Activated naive CD8-positive, alpha-beta T cell treated with anti-CD3 and anti-CD28 coated beads, Interleukin-2, amount 10 ng/mL, durations not matched to agents 7 days and 5 days (primary cell): ENCODE results near the gene SEMA3G. TPM values are rescaled to one million over a fixed set of nuclear protein-coding genes. Genes with fewer than 3 reads are reported as not detected.

Source experiments
- ATAC-seq: fragments of 150-1000 bp; cut with Tn5 transposase; one replicate; pipeline ENCODE4 v1.10.0; 2021; ENCODE audit warnings: low read depth, moderate library complexity
- POLR2A ChIA-PET: fragments of 350-600 bp; sonication (Branson Sonifier 250); formaldehyde crosslinking; loops from one replicate; lab custom pipeline; 2021; ENCODE audit warnings: antibody characterized with exemption; lab: Charles Lee
- DNase-seq: peaks from one replicate; pipeline ENCODE4 v3.0.0; 2021
- H3K27ac Mint-ChIP-seq: one replicate; pipeline ENCODE4 v1.8.0; 2022; ENCODE audit warnings: mild to moderate bottlenecking, mixed read lengths
- H3K27me3 Mint-ChIP-seq: one replicate; pipeline ENCODE4 v1.8.0; 2022; ENCODE audit warnings: mild to moderate bottlenecking, moderate library complexity, mixed read lengths
- H3K36me3 Mint-ChIP-seq: one replicate; pipeline ENCODE4 v1.8.0; 2021; ENCODE audit warnings: mild to moderate bottlenecking, mixed read lengths
- H3K4me1 Mint-ChIP-seq: one replicate; pipeline ENCODE4 v1.8.0; 2021; ENCODE audit warnings: mixed read lengths
- H3K4me3 Mint-ChIP-seq: one replicate; pipeline ENCODE4 v1.8.0; 2022; ENCODE audit warnings: mild to moderate bottlenecking, moderate library complexity, mixed read lengths
- H3K9me3 Mint-ChIP-seq: one replicate; pipeline ENCODE4 v1.8.0; 2021; ENCODE audit warnings: mixed read lengths
- total RNA-seq, 2 experiments: library from RNA; stranded (reverse); gene quantifications; one replicate each; pipeline ENCODE4 v1.2.3, GENCODE V29; 2021

Gene SEMA3G
- total RNA-seq, 2 experiments from 2014 or later: 0.06 to 0.09 TPM

- Mint-ChIP-seq H3K27me3 (peaks cover 1% of the 10 kb centered on the region), H3K9me3 (no peaks in the 10 kb centered on the region), H3K4me3 (no peak overlapping the region), H3K4me1 (no peaks in the 10 kb centered on the region), H3K36me3 (peaks cover 2% of the 10 kb centered on the region), H3K27ac (no peak overlapping the region)
- no peak for DNase-seq
- ATAC-seq: no peak
- POLR2A ChIA-PET: no interaction called here
Measured at GRCh38 chr3:52420388-52420787, 24.5 kb downstream of the SEMA3G start.

GRCh38 chr3:52415800-52416199 is 29.1 kb downstream of the SEMA3G start:
- Mint-ChIP-seq H3K4me3 (no peak overlapping the region), H3K27me3 (no peaks in the 10 kb centered on the region), H3K9me3 (no peaks in the 10 kb centered on the region), H3K4me1 (peaks cover 17% of the 10 kb centered on the region), H3K27ac (no peak overlapping the region), H3K36me3 (peaks cover 4% of the 10 kb centered on the region)
- POLR2A ChIA-PET: interaction anchor here (0.7 kb wide), 1 partner anchor 138 kb away, joined by 3 read pairs; no protein-coding TSS in a partner anchor
- ATAC-seq: no peak
- DNase-seq: no peak

DNA sequence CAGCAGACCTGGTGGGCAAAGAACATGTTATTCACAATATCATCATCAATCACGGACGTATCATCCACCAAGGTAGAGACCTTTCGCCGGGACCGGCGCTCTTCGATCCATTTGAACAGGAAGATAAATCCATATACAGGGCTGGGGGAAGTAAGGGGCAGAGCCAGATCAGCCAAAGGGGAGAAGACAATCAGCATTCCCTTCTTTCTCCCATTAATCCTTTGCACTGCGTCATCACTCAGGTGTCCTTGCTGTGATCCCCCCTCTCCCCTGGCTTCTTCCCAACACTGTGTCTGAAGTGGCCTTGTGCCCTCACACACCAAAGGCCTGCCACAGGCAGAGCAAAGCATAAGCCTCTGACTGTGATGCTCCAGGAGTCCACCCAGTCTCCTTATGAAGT is 36.4 kb downstream of the SEMA3G start:
- H3K36me3 Mint-ChIP-seq: peaks cover 17% of the 10 kb centered on the region
- H3K27me3 Mint-ChIP-seq: no peaks in the 10 kb centered on the region
- ATAC-seq: no peak
- POLR2A ChIA-PET: no interaction called here
- H3K4me1 Mint-ChIP-seq: peaks cover 29% of the 10 kb centered on the region
- DNase-seq: no peak
- no peaks in the 10 kb centered on the region for H3K9me3 Mint-ChIP-seq
- peak overlapping the region; percentile 96 for H3K27ac Mint-ChIP-seq
- peak overlapping the region; percentile 98 for H3K4me3 Mint-ChIP-seq

GRCh38 chr3:52407779-52408178 is 37.1 kb downstream of the SEMA3G start:
- peaks cover 29% of the 10 kb centered on the region for H3K4me1 Mint-ChIP-seq
- H3K36me3 Mint-ChIP-seq: peaks cover 18% of the 10 kb centered on the region
- no peak for ATAC-seq
- POLR2A ChIA-PET: no interaction called here
- no peaks in the 10 kb centered on the region for H3K27me3 Mint-ChIP-seq
- no peaks in the 10 kb centered on the region for H3K9me3 Mint-ChIP-seq
- no peak overlapping the region for H3K27ac Mint-ChIP-seq
- no peak overlapping the region for H3K4me3 Mint-ChIP-seq
- peak; percentile 20 for DNase-seq

DNA sequence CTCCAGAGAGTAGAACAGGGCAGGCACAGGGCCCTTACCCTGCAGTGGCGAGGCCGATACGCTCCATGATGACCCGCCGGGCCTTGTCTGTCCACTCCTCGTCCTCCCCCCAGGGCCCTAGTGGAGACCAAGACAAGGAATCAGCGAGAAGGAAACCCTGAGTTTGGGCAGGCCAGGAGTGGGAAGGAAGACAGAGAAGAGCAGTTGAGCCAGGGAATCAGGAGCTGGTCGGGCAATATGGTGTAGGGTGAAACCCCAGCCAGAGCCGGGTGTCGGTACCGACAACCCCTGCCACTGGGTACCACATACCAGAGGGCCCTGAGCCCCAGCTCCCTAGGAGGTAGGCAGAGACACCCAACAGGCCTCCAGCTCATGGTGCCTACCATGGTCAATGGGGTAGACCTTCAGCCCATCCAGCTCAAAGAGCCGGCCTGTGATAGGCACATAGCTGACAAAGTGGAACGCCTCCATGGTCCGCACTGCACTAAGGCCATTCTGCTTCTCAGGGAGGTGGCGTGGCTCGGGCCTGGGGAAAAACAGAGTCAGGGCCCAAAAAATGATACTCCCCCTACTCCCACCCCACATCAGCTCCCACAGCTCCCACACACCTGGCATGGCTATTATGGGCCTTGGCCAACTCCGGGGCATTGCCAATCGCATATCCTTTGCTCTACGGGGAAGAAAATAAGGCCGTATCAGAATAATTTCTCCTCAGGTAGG is 38.0 kb downstream of the SEMA3G start:
- DNase-seq (peak; percentile 19), ATAC-seq (no peak)
- Mint-ChIP-seq H3K9me3 (no peaks in the 10 kb centered on the region), H3K4me3 (no peak overlapping the region), H3K36me3 (peaks cover 19% of the 10 kb centered on the region), H3K27ac (no peak overlapping the region), H3K27me3 (no peaks in the 10 kb centered on the region), H3K4me1 (peaks cover 22% of the 10 kb centered on the region)
- POLR2A ChIA-PET: no interaction called here

DNA sequence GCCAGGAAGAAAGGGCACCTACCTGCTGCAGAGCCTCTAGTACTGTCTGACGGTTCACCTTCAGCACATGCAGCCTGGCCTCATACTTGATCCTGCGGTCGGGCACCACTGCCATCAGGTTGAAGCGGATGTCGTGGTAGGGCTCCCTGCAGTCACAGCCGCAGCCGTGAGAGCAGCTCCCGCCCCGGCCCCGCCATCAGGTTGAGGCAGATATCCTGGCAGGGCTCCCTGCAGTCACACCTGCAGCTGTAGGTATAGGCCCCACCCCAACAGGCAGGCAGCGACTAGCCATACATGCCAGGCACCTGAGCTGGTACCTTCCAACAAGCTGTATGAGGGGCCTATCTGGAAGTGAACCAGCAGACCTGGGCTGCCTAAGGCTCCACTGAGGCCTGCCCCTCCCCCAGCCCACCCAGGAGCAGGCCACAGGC is 38.7 kb downstream of the SEMA3G start:
- POLR2A ChIA-PET: no interaction called here
- no peaks in the 10 kb centered on the region for H3K27me3 Mint-ChIP-seq
- H3K4me1 Mint-ChIP-seq: peaks cover 16% of the 10 kb centered on the region
- H3K9me3 Mint-ChIP-seq: no peaks in the 10 kb centered on the region
- peak; percentile 27 for DNase-seq
- H3K4me3 Mint-ChIP-seq: no peak overlapping the region
- peaks cover 23% of the 10 kb centered on the region for H3K36me3 Mint-ChIP-seq
- H3K27ac Mint-ChIP-seq: no peak overlapping the region
- no peak for ATAC-seq

- Mint-ChIP-seq H3K36me3 (peaks cover 22% of the 10 kb centered on the region), H3K27ac (no peak overlapping the region), H3K4me3 (no peak overlapping the region), H3K9me3 (no peaks in the 10 kb centered on the region), H3K4me1 (peaks cover 11% of the 10 kb centered on the region), H3K27me3 (no peaks in the 10 kb centered on the region)
- DNase-seq (peak; percentile 22), ATAC-seq (no peak)
- POLR2A ChIA-PET: no interaction called here
Measured at GRCh38 chr3:52405601-52406110, 39.2 kb downstream of the SEMA3G start.

GRCh38 chr3:52405066-52405465 is 39.8 kb downstream of the SEMA3G start:
- peaks cover 22% of the 10 kb centered on the region for H3K36me3 Mint-ChIP-seq
- no peaks in the 10 kb centered on the region for H3K27me3 Mint-ChIP-seq
- no peak overlapping the region for H3K27ac Mint-ChIP-seq
- DNase-seq: peak; percentile 26
- H3K9me3 Mint-ChIP-seq: no peaks in the 10 kb centered on the region
- H3K4me3 Mint-ChIP-seq: no peak overlapping the region
- POLR2A ChIA-PET: no interaction called here
- H3K4me1 Mint-ChIP-seq: peaks cover 11% of the 10 kb centered on the region
- no peak for ATAC-seq

- peaks cover 11% of the 10 kb centered on the region for H3K4me1 Mint-ChIP-seq
- H3K36me3 Mint-ChIP-seq: peaks cover 22% of the 10 kb centered on the region
- no peak overlapping the region for H3K4me3 Mint-ChIP-seq
- H3K9me3 Mint-ChIP-seq: no peaks in the 10 kb centered on the region
- peak; percentile 16 for DNase-seq
- H3K27me3 Mint-ChIP-seq: no peaks in the 10 kb centered on the region
- no peak overlapping the region for H3K27ac Mint-ChIP-seq
- POLR2A ChIA-PET: no interaction called here
- no peak for ATAC-seq
Measured at GRCh38 chr3:52404391-52404790, 40.5 kb downstream of the SEMA3G start.

GRCh38 chr3:52403955-52404354 is 40.9 kb downstream of the SEMA3G start:
- H3K4me3 Mint-ChIP-seq: no peak overlapping the region
- ATAC-seq (no peak), DNase-seq (no peak)
- POLR2A ChIA-PET: no interaction called here
- H3K36me3 Mint-ChIP-seq: peaks cover 22% of the 10 kb centered on the region
- H3K27ac Mint-ChIP-seq: no peak overlapping the region
- H3K9me3 Mint-ChIP-seq: no peaks in the 10 kb centered on the region
- H3K4me1 Mint-ChIP-seq: peaks cover 8% of the 10 kb centered on the region
- no peaks in the 10 kb centered on the region for H3K27me3 Mint-ChIP-seq

DNA sequence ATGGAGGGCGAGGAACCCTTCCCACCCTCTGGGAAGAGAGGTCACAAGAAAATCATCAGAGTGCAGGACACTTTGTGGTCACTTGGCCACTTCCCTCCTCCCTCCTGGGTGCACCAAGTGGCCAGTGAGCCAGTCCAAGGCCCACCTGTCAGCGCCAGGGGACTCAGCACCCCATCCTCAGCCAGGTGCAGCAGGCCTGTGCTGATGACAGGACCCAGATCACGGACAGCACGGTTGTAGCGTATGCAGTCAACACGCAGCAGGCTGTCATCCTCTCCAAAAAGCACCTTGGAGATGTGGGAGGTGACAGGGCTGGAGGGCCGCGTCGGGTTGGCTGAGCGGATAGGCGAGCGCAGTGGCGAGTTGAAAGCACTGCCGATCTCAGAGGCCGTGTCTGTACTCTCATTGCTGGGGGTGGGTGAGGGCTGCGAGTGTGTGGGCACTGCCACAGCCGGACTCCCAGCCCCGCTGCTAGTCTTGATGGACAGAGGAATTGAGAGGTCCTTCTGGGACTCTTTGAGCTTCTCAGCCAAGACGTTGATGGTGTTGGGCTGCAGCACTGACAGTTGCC is 41.5 kb downstream of the SEMA3G start:
- no peak overlapping the region for H3K27ac Mint-ChIP-seq

GRCh38 chr3:52402706-52403270 is 42.1 kb downstream of the SEMA3G start:
- no peaks in the 10 kb centered on the region for H3K4me1 Mint-ChIP-seq
- H3K4me3 Mint-ChIP-seq: no peak overlapping the region
- no peaks in the 10 kb centered on the region for H3K27me3 Mint-ChIP-seq
- DNase-seq (peak; percentile 17), ATAC-seq (no peak)
- no peaks in the 10 kb centered on the region for H3K9me3 Mint-ChIP-seq
- POLR2A ChIA-PET: no interaction called here
- peaks cover 19% of the 10 kb centered on the region for H3K36me3 Mint-ChIP-seq
- no peak overlapping the region for H3K27ac Mint-ChIP-seq

More for the DNA sequence above, 41.5 kb downstream of the SEMA3G start:
- DNase-seq (peak; percentile 21), ATAC-seq (no peak)
- Mint-ChIP-seq H3K9me3 (no peaks in the 10 kb centered on the region), H3K4me3 (no peak overlapping the region), H3K4me1 (peaks cover 3% of the 10 kb centered on the region), H3K36me3 (peaks cover 22% of the 10 kb centered on the region), H3K27me3 (no peaks in the 10 kb centered on the region)
- POLR2A ChIA-PET: no interaction called here

DNA sequence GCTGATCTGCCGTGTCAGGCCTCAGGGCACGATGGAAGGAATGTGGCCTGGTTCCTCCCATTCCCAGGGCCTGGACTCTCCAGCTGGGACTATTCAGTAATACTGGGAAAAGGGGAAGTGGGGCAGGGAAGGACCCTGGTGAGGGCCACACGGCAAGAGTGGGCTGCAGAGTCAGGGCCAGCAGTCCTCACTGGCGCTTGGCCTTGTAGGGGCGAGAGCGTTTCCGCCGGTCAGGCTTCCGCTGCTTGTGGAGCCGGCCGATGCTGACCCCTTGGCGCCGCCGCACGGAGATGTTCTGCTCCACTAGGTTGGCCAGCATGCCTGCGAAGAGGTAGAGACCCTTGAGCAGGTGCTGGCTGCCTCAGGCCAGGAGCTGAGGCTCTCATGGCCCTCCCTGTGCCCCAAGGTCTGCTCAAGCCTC is 42.8 kb downstream of the SEMA3G start:
- DNase-seq (peak; percentile 26), ATAC-seq (no peak)
- Mint-ChIP-seq H3K27ac (no peak overlapping the region), H3K4me1 (no peaks in the 10 kb centered on the region), H3K4me3 (no peak overlapping the region), H3K27me3 (no peaks in the 10 kb centered on the region), H3K36me3 (peaks cover 19% of the 10 kb centered on the region), H3K9me3 (no peaks in the 10 kb centered on the region)
- POLR2A ChIA-PET: no interaction called here

DNA sequence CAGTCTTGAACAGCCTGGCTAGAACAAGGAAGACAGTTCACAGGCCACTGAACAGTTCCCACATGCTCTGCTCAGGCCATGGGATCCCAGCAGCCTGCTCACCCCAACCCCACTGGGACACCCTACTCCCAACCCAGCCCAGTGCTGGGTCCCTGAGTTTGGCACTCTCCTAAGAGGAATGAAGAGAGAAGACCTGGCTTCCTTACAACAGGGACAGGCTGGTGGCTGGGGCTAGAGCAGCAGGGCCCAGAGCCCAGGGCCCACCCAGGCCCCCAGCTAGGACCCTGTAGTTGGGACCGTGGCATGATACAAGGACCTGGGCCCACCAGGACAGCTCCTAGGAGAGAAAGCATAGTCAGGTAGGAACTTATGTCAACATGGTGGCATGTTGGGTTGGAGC is 43.4 kb downstream of the SEMA3G start:
- POLR2A ChIA-PET: no interaction called here
- H3K27ac Mint-ChIP-seq: no peak overlapping the region
- no peak overlapping the region for H3K4me3 Mint-ChIP-seq
- DNase-seq (peak; percentile 14), ATAC-seq (no peak)
- H3K4me1 Mint-ChIP-seq: no peaks in the 10 kb centered on the region
- H3K27me3 Mint-ChIP-seq: no peaks in the 10 kb centered on the region
- H3K36me3 Mint-ChIP-seq: peaks cover 18% of the 10 kb centered on the region
- H3K9me3 Mint-ChIP-seq: no peaks in the 10 kb centered on the region
